ENCODE data around the gene AIG1. TPM values are rescaled to one million over a fixed set of nuclear protein-coding genes. Genes with fewer than 3 reads are reported as not detected.

AIG1 gene
- total RNA-seq, 1 donor from 2014 or later: 17.5 TPM

DNA sequence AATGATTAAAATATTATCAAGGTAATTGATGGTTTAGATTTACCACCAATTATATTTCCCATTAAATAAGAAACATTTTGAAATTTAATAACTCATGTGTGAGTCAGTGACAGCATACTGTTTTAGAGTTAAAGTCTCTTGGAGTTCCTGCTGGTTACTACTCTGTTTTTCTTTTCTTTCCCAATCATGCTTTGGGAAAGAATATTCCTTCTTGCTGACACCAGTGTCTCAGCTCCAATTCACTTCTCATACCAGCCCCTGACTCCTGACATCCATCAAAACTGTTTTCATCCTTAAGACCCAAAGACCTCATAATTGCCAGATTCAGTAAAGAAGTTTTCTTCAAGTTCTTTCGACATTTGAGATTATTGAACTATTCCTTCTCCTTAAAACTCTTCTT is 50.3 kb downstream of the AIG1 start:
- Mint-ChIP-seq H3K4me1 (ENCODE audit: unreplicated experiment) (no peaks in the 10 kb centered on the region), H3K36me3 (ENCODE audit: low read depth, unreplicated experiment) (no peaks in the 10 kb centered on the region), H3K27ac (ENCODE audit: unreplicated experiment) (no peak overlapping the region), H3K9me3 (ENCODE audit: unreplicated experiment) (no peaks in the 10 kb centered on the region), H3K27me3 (ENCODE audit: unreplicated experiment) (peaks cover under 1% of the 10 kb centered on the region), H3K4me3 (ENCODE audit: unreplicated experiment) (no peak overlapping the region)
- no peak for DNase-seq (ENCODE audit: low spot score)
- TF ChIP-seq, protein P1, sequence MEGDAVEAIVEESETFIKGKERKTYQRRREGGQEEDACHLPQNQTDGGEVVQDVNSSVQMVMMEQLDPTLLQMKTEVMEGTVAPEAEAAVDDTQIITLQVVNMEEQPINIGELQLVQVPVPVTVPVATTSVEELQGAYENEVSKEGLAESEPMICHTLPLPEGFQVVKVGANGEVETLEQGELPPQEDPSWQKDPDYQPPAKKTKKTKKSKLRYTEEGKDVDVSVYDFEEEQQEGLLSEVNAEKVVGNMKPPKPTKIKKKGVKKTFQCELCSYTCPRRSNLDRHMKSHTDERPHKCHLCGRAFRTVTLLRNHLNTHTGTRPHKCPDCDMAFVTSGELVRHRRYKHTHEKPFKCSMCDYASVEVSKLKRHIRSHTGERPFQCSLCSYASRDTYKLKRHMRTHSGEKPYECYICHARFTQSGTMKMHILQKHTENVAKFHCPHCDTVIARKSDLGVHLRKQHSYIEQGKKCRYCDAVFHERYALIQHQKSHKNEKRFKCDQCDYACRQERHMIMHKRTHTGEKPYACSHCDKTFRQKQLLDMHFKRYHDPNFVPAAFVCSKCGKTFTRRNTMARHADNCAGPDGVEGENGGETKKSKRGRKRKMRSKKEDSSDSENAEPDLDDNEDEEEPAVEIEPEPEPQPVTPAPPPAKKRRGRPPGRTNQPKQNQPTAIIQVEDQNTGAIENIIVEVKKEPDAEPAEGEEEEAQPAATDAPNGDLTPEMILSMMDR (IDR thresholded peaks at IDR 0.05; ENCODE audit: unreplicated experiment): no peak

DNA sequence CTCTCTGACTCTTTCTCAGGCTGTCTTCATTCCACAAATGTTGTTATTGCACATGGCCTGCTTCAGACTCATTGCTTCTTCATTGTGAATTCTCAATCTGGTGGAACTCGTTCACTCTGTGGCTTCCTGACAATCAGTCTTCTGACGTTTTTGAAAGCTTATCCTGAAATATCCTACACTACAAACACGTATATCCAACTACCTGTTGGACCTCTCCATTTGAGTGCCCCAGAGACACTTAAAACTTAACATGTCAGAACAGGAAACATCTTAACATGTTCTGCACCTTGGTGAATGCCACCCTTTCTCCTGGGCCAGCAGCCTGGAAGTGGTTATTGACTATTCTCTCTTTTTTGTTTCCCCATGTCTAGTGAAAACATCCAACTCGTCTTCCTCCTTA is 50.8 kb downstream of the AIG1 start:
- DNase-seq (ENCODE audit: low spot score): no peak
- Mint-ChIP-seq H3K36me3 (ENCODE audit: low read depth, unreplicated experiment) (no peaks in the 10 kb centered on the region), H3K27me3 (ENCODE audit: unreplicated experiment) (peaks cover 1% of the 10 kb centered on the region), H3K9me3 (ENCODE audit: unreplicated experiment) (no peaks in the 10 kb centered on the region), H3K27ac (ENCODE audit: unreplicated experiment) (no peak overlapping the region), H3K4me3 (ENCODE audit: unreplicated experiment) (no peak overlapping the region), H3K4me1 (ENCODE audit: unreplicated experiment) (no peaks in the 10 kb centered on the region)
- TF ChIP-seq, protein P1 (IDR thresholded peaks at IDR 0.05; ENCODE audit: unreplicated experiment): no peak

DNA sequence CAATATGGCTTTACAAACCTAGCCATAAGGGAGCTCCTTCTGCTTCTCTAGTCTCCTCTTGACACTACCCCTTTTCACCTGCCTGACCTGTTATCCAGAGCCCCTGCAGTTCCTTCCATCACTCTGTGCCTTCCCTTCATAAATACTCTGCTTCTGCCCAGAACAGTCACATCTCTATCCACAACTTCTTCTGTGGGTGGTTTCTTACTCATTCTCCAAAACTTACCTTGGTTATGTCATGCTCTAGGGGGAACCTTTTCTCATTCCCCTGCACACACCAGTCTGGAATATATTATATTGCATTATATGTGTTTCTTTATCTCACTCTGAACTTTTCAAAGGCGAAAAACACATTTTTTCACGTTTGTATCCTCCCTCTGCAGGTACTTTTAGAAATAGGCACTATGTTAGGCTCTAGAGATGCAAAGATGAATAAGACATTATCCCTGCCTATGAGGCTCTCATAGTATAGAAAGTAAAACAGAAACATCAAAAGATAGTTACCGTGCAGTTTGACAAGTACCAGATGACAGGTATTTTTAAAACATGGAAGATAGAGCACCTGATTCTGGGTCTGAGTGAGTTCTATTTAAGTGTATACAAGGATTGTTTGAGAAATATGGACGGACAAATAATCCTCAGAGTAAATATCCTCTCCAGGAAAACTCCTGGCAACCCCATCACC is 51.5 kb downstream of the AIG1 start:
- H3K27me3 Mint-ChIP-seq (ENCODE audit: unreplicated experiment): peaks cover 1% of the 10 kb centered on the region
- TF ChIP-seq, protein P1 (IDR thresholded peaks at IDR 0.05; ENCODE audit: unreplicated experiment): no peak
- no peak overlapping the region for H3K27ac Mint-ChIP-seq (ENCODE audit: unreplicated experiment)
- H3K4me1 Mint-ChIP-seq (ENCODE audit: unreplicated experiment): no peaks in the 10 kb centered on the region
- no peaks in the 10 kb centered on the region for H3K36me3 Mint-ChIP-seq (ENCODE audit: low read depth, unreplicated experiment)
- no peak overlapping the region for H3K4me3 Mint-ChIP-seq (ENCODE audit: unreplicated experiment)
- no peak for DNase-seq (ENCODE audit: low spot score)
- no peaks in the 10 kb centered on the region for H3K9me3 Mint-ChIP-seq (ENCODE audit: unreplicated experiment)

DNA sequence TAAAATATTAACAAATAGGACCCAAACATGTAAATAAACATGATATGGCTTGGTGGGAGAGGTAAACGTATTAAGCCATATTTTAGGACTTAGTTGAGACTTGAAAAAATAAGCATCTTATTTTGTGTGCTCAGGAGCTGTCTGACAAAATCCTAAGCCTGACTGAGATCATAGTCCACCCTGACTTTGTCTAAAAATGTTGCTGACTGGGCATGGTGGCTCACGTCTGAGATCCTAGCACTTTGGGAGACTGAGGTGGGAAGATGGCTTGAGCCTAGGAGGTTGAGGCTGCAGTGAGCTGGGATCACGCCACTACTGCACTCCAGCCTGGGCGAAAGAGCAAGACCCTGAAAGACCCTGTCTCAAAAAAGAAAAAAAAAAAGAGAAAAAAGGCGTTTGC is 52.1 kb downstream of the AIG1 start:
- TF ChIP-seq, protein P1 (IDR thresholded peaks at IDR 0.05; ENCODE audit: unreplicated experiment): no peak
- Mint-ChIP-seq H3K36me3 (ENCODE audit: low read depth, unreplicated experiment) (no peaks in the 10 kb centered on the region), H3K27ac (ENCODE audit: unreplicated experiment) (no peak overlapping the region), H3K27me3 (ENCODE audit: unreplicated experiment) (peaks cover 1% of the 10 kb centered on the region), H3K9me3 (ENCODE audit: unreplicated experiment) (no peaks in the 10 kb centered on the region), H3K4me1 (ENCODE audit: unreplicated experiment) (no peaks in the 10 kb centered on the region), H3K4me3 (ENCODE audit: unreplicated experiment) (no peak overlapping the region)
- no peak for DNase-seq (ENCODE audit: low spot score)

DNA sequence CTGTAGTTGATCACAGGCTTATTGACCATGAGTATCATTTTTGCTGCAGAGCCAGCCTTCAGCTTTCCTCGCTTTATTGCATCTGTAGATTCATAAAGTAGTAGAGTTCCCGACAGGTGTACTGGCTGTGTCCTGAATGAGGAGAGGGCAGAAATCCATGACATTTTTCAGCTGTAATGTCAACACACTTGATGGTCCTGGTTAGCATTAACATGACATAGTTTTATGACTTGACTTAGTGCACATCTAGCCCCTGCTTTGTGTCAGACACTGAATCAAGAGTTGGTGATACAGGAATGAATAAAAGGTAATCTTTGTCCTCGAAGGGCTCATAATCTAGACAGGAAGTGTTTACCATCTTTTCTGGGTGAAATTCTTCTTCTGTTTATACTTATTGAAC is 55.0 kb downstream of the AIG1 start:
- DNase-seq (ENCODE audit: low spot score): no peak
- Mint-ChIP-seq H3K4me3 (ENCODE audit: unreplicated experiment) (no peak overlapping the region), H3K4me1 (ENCODE audit: unreplicated experiment) (no peaks in the 10 kb centered on the region), H3K27ac (ENCODE audit: unreplicated experiment) (no peak overlapping the region), H3K9me3 (ENCODE audit: unreplicated experiment) (no peaks in the 10 kb centered on the region), H3K36me3 (ENCODE audit: low read depth, unreplicated experiment) (no peaks in the 10 kb centered on the region), H3K27me3 (ENCODE audit: unreplicated experiment) (peaks cover 1% of the 10 kb centered on the region)
- TF ChIP-seq, protein P1 (IDR thresholded peaks at IDR 0.05; ENCODE audit: unreplicated experiment): no peak

Measured in endothelial cell (in vitro differentiated cells).